Measurements from ENCODE around the gene SLC40A1. TPM values are rescaled to one million over a fixed set of nuclear protein-coding genes. Genes with fewer than 3 reads are reported as not detected.

SLC40A1 gene
- total RNA-seq, 1 donor from 2014 or later = 8.3 TPM

- Histone ChIP-seq H3K4me3 (ENCODE audit: low read depth, low read length) (no peak overlapping the region), H3K27me3 (ENCODE audit: control insufficient read depth, insufficient read depth, low read length) (no peaks in the 10 kb centered on the region), H3K36me3 (ENCODE audit: control insufficient read depth, insufficient read depth, low read length) (no peaks in the 10 kb centered on the region)
- TF ChIP-seq, protein P1, sequence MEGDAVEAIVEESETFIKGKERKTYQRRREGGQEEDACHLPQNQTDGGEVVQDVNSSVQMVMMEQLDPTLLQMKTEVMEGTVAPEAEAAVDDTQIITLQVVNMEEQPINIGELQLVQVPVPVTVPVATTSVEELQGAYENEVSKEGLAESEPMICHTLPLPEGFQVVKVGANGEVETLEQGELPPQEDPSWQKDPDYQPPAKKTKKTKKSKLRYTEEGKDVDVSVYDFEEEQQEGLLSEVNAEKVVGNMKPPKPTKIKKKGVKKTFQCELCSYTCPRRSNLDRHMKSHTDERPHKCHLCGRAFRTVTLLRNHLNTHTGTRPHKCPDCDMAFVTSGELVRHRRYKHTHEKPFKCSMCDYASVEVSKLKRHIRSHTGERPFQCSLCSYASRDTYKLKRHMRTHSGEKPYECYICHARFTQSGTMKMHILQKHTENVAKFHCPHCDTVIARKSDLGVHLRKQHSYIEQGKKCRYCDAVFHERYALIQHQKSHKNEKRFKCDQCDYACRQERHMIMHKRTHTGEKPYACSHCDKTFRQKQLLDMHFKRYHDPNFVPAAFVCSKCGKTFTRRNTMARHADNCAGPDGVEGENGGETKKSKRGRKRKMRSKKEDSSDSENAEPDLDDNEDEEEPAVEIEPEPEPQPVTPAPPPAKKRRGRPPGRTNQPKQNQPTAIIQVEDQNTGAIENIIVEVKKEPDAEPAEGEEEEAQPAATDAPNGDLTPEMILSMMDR (IDR thresholded peaks at IDR 0.05; ENCODE audit: insufficient read depth, low read length, poor library complexity, severe bottlenecking) = no peak
- no peak for DNase-seq (ENCODE audit: low read depth)
Measured at GRCh38 chr2:189541591-189541990, 39.0 kb downstream of the SLC40A1 start.

DNA sequence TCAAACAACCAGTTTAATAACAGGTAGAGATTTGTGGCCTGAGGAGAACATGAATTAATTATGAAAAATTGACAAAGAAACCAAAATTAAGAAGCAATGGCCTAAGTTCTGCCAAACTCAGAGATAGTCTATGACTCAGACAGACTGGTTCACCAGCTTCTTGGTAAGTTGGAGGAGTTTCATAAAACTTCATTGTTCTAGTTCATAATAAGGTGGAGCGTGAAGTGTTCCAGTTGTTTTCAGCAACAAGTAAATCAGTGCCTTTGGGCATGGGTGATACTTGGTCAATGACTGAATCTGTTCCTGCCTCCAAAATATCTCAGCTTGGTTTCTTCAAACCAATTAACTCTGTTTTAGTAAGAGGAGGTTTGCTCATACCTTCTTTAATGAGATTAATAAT, 40.0 kb downstream of the SLC40A1 start:
- Histone ChIP-seq H3K36me3 (ENCODE audit: control insufficient read depth, insufficient read depth, low read length) (no peaks in the 10 kb centered on the region), H3K27me3 (ENCODE audit: control insufficient read depth, insufficient read depth, low read length) (no peaks in the 10 kb centered on the region), H3K4me3 (ENCODE audit: low read depth, low read length) (no peak overlapping the region)
- no peak for DNase-seq (ENCODE audit: low read depth)
- TF ChIP-seq, protein P1 (IDR thresholded peaks at IDR 0.05; ENCODE audit: insufficient read depth, low read length, poor library complexity, severe bottlenecking) = no peak

DNA sequence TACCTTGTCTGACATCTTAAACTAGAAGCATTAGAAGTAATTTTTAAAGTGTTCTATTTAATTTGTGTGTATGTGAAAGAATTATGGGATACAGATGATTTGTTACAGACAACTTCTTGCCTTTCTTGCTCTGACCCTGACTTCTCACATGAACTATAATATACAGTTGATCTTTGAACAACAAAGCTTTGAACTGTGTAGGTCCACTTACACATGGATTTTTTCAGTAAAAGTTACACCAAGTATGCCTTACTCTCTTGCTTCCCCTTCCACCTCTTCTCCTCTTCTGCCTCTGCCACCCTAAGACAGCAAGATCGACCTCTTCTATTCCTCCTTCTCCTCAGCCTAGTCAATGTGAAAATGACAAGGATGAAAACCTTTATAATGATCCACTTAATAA, 42.2 kb downstream of the SLC40A1 start:
- no peaks in the 10 kb centered on the region for H3K27me3 ChIP-seq (ENCODE audit: control insufficient read depth, insufficient read depth, low read length)
- DNase-seq (ENCODE audit: low read depth) = no peak

DNA sequence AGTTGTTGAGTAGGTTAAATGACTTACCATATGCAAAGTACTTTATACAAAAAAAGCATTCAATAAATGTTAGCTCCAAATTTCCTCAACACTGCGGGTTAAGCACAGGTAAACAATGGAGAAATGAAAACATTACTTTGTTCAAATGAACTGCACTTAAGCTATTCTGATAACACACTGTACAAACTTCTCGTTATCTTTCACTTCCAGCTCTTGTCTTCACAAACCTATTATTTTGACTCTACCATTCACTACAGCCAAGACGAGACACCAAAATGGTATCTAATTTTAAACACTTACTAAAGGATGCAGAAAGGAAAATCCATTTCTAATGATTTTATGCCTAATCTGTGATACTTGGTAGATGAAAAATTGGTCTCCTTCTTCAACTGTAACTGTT, 43.8 kb downstream of the SLC40A1 start:
- TF ChIP-seq, protein P1 (IDR thresholded peaks at IDR 0.05; ENCODE audit: insufficient read depth, low read length, poor library complexity, severe bottlenecking) = no peak
- DNase-seq (ENCODE audit: low read depth) = no peak
- no peaks in the 10 kb centered on the region for H3K36me3 ChIP-seq (ENCODE audit: control insufficient read depth, insufficient read depth, low read length)
- no peak overlapping the region for H3K4me3 ChIP-seq (ENCODE audit: low read depth, low read length)
- H3K27me3 ChIP-seq (ENCODE audit: control insufficient read depth, insufficient read depth, low read length) = no peaks in the 10 kb centered on the region

More for the DNA sequence above, 42.2 kb downstream of the SLC40A1 start:
- Histone ChIP-seq H3K4me3 (ENCODE audit: low read depth, low read length) (no peak overlapping the region), H3K36me3 (ENCODE audit: control insufficient read depth, insufficient read depth, low read length) (no peaks in the 10 kb centered on the region)
- TF ChIP-seq, protein P1 (IDR thresholded peaks at IDR 0.05; ENCODE audit: insufficient read depth, low read length, poor library complexity, severe bottlenecking) = no peak

DNA sequence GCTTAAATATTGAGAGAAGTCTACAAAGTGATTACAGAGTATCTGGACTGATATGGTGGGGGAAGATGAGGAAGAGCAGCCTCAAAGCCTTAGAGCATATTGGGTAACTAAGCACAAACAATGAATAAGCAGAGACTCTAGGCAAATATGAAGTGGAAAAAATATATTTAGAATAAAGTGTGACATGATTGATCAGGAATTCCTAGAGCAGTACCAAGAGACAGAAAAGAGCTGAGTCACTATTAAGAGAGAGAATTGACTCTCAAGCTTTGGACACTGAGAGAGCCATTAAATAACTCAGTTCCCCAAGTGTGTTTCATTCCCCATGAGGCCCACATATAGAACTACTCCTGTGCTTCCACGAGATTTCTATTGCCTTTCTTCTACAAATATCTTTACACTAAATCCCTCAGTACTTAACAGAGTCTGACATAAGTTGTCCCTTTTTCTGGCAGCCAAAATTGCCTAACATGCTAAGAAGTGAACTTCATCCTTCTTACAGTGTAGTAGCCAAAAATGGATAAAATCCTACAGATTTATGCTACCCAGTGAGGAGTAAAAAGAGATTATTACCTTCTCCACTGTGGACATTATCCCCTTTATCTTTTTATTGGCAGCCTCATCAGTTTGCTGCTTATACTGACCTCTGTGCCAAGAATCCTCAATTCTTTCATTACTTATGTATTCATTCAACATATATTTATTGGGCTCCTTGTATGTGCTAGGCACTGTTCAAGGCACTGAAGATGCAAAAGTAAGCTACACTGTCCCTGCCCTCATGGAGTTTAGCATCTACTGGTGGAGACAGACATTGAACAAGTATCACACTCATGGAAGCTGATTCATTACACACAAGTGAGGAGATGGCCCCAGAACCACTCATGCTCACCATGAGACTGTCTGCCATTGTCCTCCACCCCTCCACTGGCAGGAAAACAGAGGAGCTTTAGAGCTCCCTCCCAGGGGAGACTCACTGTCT, 45.4 kb downstream of the SLC40A1 start:
- TF ChIP-seq, protein P1 (IDR thresholded peaks at IDR 0.05; ENCODE audit: insufficient read depth, low read length, poor library complexity, severe bottlenecking) = no peak
- DNase-seq (ENCODE audit: low read depth) = no peak
- no peak overlapping the region for H3K4me3 ChIP-seq (ENCODE audit: low read depth, low read length)
- H3K27me3 ChIP-seq (ENCODE audit: control insufficient read depth, insufficient read depth, low read length) = no peaks in the 10 kb centered on the region
- no peaks in the 10 kb centered on the region for H3K36me3 ChIP-seq (ENCODE audit: control insufficient read depth, insufficient read depth, low read length)
